Stimulated activated naive CD8-positive, alpha-beta T cell treated with anti-CD3 and anti-CD28 coated beads, Interleukin-15, amount 100 ng/mL, for 72 hours (primary cell): ENCODE data around the gene MIA3.
A peak's percentile ranks its signal among the peaks of the same experiment; 100 is the strongest.

Source experiments
- ATAC-seq: fragments of 150-1000 bp; cut with Tn5 transposase; 2 replicates; pipeline ENCODE4 v1.10.0; 2021; ENCODE audit warnings: mild to moderate bottlenecking, moderate library complexity
- DNase-seq, 2 donors: peaks; one replicate each; pipeline ENCODE4 v3.0.0; 2021 to 2022
- H3K27ac Mint-ChIP-seq, 2 donors: one replicate each; pipeline ENCODE4 v1.8.0; 2022; ENCODE audit warnings: mild to moderate bottlenecking in 2 of 2, mixed read lengths in 2 of 2, moderate library complexity in 2 of 2
- H3K27me3 Mint-ChIP-seq: one replicate; pipeline ENCODE4 v1.8.0; 2022; ENCODE audit warnings: mixed read lengths
- H3K4me1 Mint-ChIP-seq: one replicate; pipeline ENCODE4 v1.8.0; 2022; ENCODE audit warnings: mild to moderate bottlenecking, mixed read lengths
- H3K4me3 Mint-ChIP-seq, 2 donors: one replicate each; pipeline ENCODE4 v1.8.0; 2022; ENCODE audit warnings: mild to moderate bottlenecking in 2 of 2, mixed read lengths in 2 of 2, moderate library complexity in 1 of 2
- H3K9me3 Mint-ChIP-seq, 2 donors: one replicate each; pipeline ENCODE4 v1.8.0; 2022; ENCODE audit warnings: mixed read lengths in 2 of 2

MIA3 gene

DNA sequence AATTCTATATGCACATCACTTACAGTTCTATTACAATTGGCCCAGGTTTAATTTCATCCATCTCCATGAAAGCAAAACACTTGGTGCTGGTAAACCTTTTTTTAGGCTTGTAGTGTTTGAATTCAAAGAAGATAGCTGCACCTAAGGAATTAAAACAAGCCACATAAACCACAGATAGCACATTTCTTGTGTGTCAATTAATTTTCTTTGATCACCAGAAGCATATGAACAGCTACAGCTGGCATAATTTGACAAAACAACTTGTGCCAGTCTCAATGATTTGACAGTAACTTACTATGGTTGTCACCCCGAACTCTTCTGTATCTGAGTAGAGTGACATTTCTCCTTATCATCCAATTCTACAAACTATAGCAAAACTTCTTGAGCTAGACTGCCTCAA is 52.2 kb downstream of the MIA3 start:
- H3K27me3 Mint-ChIP-seq, result no peaks in the 10 kb centered on the region
- no peak for DNase-seq
- H3K4me3 Mint-ChIP-seq, result no peak overlapping the region
- H3K27ac Mint-ChIP-seq, result peak overlapping the region; percentile 67 to 82
- H3K9me3 Mint-ChIP-seq, result no peaks in the 10 kb centered on the region
- H3K4me1 Mint-ChIP-seq, result peaks cover 28% of the 10 kb centered on the region
- no peak for ATAC-seq

DNA sequence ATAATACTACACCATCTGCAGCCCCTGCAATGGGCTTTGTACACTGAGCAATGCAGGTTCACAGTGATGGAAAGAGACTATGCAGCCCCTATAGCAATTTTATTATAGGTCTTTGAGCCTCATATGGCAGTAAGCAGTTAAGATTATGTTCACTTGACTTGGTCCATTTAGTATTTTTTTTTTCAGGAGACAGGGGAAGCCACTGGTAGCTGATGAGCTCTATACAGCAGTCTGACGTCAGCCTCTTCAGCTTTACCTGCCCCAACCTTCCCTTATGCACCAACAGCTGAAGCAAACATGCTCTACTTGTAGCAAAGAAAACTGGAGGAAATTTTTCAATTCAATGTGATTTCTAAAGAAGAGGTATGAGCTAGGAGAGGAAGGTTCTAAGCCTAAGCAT is 62.2 kb downstream of the MIA3 start:
- H3K9me3 Mint-ChIP-seq, result no peaks in the 10 kb centered on the region
- no peak for DNase-seq
- H3K27me3 Mint-ChIP-seq, result no peaks in the 10 kb centered on the region
- no peak overlapping the region for H3K4me3 Mint-ChIP-seq
- no peak for ATAC-seq
- H3K27ac Mint-ChIP-seq, result peak overlapping the region in 1 of 2 donors; percentile 63
- no peaks in the 10 kb centered on the region for H3K4me1 Mint-ChIP-seq

- Mint-ChIP-seq H3K4me1 (peaks cover 7% of the 10 kb centered on the region), H3K4me3 (no peak overlapping the region), H3K27me3 (no peaks in the 10 kb centered on the region), H3K27ac (no peak overlapping the region), H3K9me3 (no peaks in the 10 kb centered on the region)
- no peak for ATAC-seq
- DNase-seq, result no peak
Measured at GRCh38 chr1:222691016-222691415, 73.1 kb downstream of the MIA3 start.

- H3K4me1 Mint-ChIP-seq, result peaks cover 16% of the 10 kb centered on the region
- H3K27ac Mint-ChIP-seq, result no peak overlapping the region
- DNase-seq (no peak), ATAC-seq (no peak)
- H3K27me3 Mint-ChIP-seq, result no peaks in the 10 kb centered on the region
- no peaks in the 10 kb centered on the region for H3K9me3 Mint-ChIP-seq
- no peak overlapping the region for H3K4me3 Mint-ChIP-seq
Measured at GRCh38 chr1:222694927-222695326, 77.0 kb downstream of the MIA3 start.

DNA sequence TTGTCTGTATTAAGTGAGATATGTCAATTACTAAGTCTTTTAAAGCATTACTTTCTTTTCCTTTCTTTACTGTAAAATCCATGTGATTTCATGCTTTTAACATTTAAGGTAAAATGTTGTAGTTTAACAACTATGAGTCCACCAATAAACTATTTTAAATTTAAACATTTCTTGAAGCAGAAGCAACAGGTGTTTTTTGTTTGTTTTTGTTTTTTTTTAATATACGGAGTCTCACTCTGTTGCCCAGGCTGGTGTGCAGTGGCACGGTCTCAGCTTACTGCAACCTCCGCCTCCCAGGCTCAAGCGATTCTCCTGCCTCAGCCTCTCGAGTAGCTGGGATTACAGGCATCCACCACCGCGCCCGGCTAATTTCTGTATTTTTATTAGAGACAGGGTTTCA is 78.8 kb downstream of the MIA3 start:
- DNase-seq (no peak), ATAC-seq (no peak)
- no peak overlapping the region for H3K4me3 Mint-ChIP-seq
- H3K4me1 Mint-ChIP-seq, result peaks cover 16% of the 10 kb centered on the region
- no peaks in the 10 kb centered on the region for H3K9me3 Mint-ChIP-seq
- no peak overlapping the region for H3K27ac Mint-ChIP-seq
- no peaks in the 10 kb centered on the region for H3K27me3 Mint-ChIP-seq

DNA sequence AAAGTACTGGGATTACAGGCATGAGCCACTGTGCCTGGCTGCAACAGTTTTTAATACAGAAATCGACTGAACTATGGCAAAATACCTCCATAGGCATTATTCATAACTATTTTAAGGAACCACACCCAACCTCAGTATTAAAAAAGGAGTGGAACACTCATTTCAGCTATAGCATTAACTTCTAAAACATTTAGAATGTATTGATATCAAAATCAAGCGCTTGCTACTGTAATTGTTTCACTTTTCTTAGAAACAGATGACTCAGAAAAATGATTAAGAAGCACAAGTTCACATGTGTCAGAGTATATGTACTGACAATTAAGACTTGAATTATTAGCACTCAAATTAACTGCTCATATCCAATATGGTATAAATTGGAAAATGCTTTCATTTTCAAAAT is 79.3 kb downstream of the MIA3 start:
- Mint-ChIP-seq H3K9me3 (no peaks in the 10 kb centered on the region), H3K27ac (no peak overlapping the region), H3K4me1 (peaks cover 16% of the 10 kb centered on the region), H3K27me3 (no peaks in the 10 kb centered on the region), H3K4me3 (no peak overlapping the region)
- DNase-seq, result no peak
- ATAC-seq, result peak; percentile 40

- H3K27ac Mint-ChIP-seq, result peak overlapping the region in 1 of 2 donors; percentile 85
Measured at GRCh38 chr1:222697826-222698225, 79.9 kb downstream of the MIA3 start.

DNA sequence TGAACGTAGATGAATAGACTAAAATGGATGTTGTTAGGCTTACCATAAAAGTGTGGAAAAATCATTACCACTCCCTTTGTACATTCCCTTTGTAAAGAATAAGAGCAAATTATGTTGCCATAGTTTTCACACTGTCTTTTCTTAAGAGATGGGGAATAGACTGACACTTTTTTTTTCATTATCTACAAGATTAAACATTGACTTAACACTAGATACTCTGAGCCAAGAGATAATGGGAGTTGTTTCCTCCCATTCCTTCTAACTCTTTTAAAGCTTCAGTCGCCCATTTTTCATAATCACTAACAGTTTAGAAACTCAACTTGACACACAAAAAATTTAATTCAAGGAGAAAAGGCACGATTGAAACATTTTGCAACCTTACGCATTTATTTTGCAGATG is 84.3 kb downstream of the MIA3 start:
- Mint-ChIP-seq H3K9me3 (no peaks in the 10 kb centered on the region), H3K4me1 (peaks cover 31% of the 10 kb centered on the region), H3K27me3 (no peaks in the 10 kb centered on the region), H3K4me3 (no peak overlapping the region), H3K27ac (no peak overlapping the region)
- DNase-seq, result no peak
- ATAC-seq, result no peak

More at GRCh38 chr1:222697826-222698225, 79.9 kb downstream of the MIA3 start:
- Mint-ChIP-seq H3K4me3 (no peak overlapping the region), H3K27me3 (no peaks in the 10 kb centered on the region), H3K4me1 (peaks cover 16% of the 10 kb centered on the region), H3K9me3 (no peaks in the 10 kb centered on the region)
- ATAC-seq (no peak), DNase-seq (no peak)

DNA sequence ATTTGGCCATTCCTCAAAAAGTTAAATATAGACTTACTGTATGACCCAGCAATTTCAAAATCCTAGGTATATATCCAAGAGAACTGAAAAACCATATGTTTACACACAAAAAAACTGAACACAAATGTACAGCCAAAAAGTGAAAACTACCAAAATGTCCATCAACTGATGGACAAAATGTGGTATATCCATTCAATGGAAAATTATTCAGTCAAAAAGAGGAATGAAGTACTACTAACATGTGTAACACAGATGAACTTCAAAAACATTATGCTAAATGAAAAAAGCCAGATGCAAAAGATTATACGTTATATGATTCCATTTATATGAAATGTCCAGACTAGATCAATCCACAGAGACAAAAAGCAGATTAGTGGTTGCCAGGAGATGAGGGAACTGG is 86.4 kb downstream of the MIA3 start:
- DNase-seq, result no peak
- no peak overlapping the region for H3K27ac Mint-ChIP-seq
- H3K27me3 Mint-ChIP-seq, result no peaks in the 10 kb centered on the region
- peaks cover 33% of the 10 kb centered on the region for H3K4me1 Mint-ChIP-seq
- H3K4me3 Mint-ChIP-seq, result no peak overlapping the region
- ATAC-seq, result no peak
- no peaks in the 10 kb centered on the region for H3K9me3 Mint-ChIP-seq

DNA sequence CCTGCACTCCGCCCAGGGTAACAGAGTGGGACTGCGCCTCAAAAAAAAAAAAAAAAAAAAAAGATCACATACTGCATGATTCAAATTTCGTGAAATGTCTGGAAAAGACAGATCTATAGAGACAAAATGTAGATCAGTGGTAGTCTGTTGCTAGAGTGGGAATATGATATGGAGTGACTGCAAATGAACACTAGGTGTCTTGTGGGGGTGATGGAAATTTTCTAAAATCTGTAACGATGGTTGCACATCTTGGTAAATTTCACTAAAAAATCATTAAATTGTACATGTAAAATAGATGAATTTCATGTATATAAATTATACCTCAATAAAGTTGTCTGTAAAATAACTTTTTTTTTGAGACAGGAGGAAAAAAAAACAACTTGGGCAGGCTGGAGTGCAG is 88.9 kb downstream of the MIA3 start:
- Mint-ChIP-seq H3K27ac (no peak overlapping the region), H3K4me3 (no peak overlapping the region), H3K9me3 (no peaks in the 10 kb centered on the region), H3K4me1 (peaks cover 48% of the 10 kb centered on the region), H3K27me3 (no peaks in the 10 kb centered on the region)
- DNase-seq (no peak), ATAC-seq (no peak)

GRCh38 chr1:222709700-222710153 is 91.8 kb downstream of the MIA3 start:
- Mint-ChIP-seq H3K27me3 (no peaks in the 10 kb centered on the region), H3K27ac (no peak overlapping the region), H3K4me3 (peak overlapping the region; percentile 62 to 93), H3K9me3 (no peaks in the 10 kb centered on the region), H3K4me1 (peaks cover 51% of the 10 kb centered on the region)
- no peak for DNase-seq
- ATAC-seq, result no peak

GRCh38 chr1:222711319-222712252 is 93.7 kb downstream of the MIA3 start:
- Mint-ChIP-seq H3K9me3 (no peaks in the 10 kb centered on the region), H3K27ac (peak overlapping the region; percentile 84 to 99), H3K27me3 (no peaks in the 10 kb centered on the region), H3K4me1 (peaks cover 38% of the 10 kb centered on the region), H3K4me3 (peak overlapping the region; percentile 92 to 93)
- ATAC-seq (peak; percentile 66), DNase-seq (peak; percentile 53 to 61)

GRCh38 chr1:222712253-222713090 is 94.6 kb downstream of the MIA3 start, which contains the start of the genes AIDA and BROX:
TSS of gene AIDA (minus strand) at chr1:222712491. CDS start at chr1:222712317, 174 bp downstream.
TSS of gene BROX (plus strand) at chr1:222712564. CDS start at chr1:222715700, 3,136 bp downstream.
- no peaks in the 10 kb centered on the region for H3K9me3 Mint-ChIP-seq
- ATAC-seq (peak; percentile 85), DNase-seq (peak; percentile 94 to 95)
- peaks cover 40% of the 10 kb centered on the region for H3K4me1 Mint-ChIP-seq
- no peaks in the 10 kb centered on the region for H3K27me3 Mint-ChIP-seq
- peak within 1 kb of the TSS; percentile 99 for H3K27ac Mint-ChIP-seq
- peak within 1 kb of the TSS; percentile 92 to 93 for H3K4me3 Mint-ChIP-seq

GRCh38 chr1:222713091-222713961 is 95.4 kb downstream of the MIA3 start:
- Mint-ChIP-seq H3K27me3 (no peaks in the 10 kb centered on the region), H3K4me3 (peak overlapping the region; percentile 92 to 93), H3K4me1 (peaks cover 39% of the 10 kb centered on the region), H3K27ac (peak overlapping the region; percentile 99), H3K9me3 (no peaks in the 10 kb centered on the region)
- DNase-seq (peak; percentile 87 to 94), ATAC-seq (peak; percentile 82)

GRCh38 chr1:222716393-222716792 is 98.5 kb downstream of the MIA3 start:
- DNase-seq (no peak), ATAC-seq (no peak)
- H3K27me3 Mint-ChIP-seq, result no peaks in the 10 kb centered on the region
- H3K9me3 Mint-ChIP-seq, result no peaks in the 10 kb centered on the region
- peaks cover 22% of the 10 kb centered on the region for H3K4me1 Mint-ChIP-seq
- peak overlapping the region; percentile 19 to 33 for H3K27ac Mint-ChIP-seq
- no peak overlapping the region for H3K4me3 Mint-ChIP-seq
